Prostate gland (tissue), 2 donors: ENCODE measurements around the gene APPL2. TPM values are rescaled to one million over a fixed set of nuclear protein-coding genes. Genes with fewer than 3 reads are reported as not detected.

Experiments used
- DNase-seq: peaks from one replicate; pipeline ENCODE4 v3.0.0-alpha.2; 2019; ENCODE audit warnings: low spot score
- H3K27ac ChIP-seq, 2 donors: fragments of 200-600 bp; sonication (generic); 2 replicates each; pipeline ENCODE4 v1.5.1; 2017 to 2019
- H3K27me3 ChIP-seq: fragments of 200-600 bp; sonication (generic); replicated peaks from 2 replicates; pipeline ENCODE4 v1.5.1; 2019; ENCODE audit not compliant: insufficient read depth
- H3K36me3 ChIP-seq, 2 donors: fragments of 200-600 bp; sonication (generic); 1 replicate in 1 of 2; 2 replicates in 1 of 2; pipeline versions ENCODE4 v1.5.1 to v1.8.1; 2017 to 2019
- H3K4me1 ChIP-seq: fragments of 200-600 bp; sonication (generic); replicated peaks from 2 replicates; pipeline ENCODE4 v1.5.1; 2019
- H3K4me3 ChIP-seq, 2 donors: fragments of 200-600 bp; sonication (generic); 2 replicates each; pipeline ENCODE4 v1.5.1; 2017 to 2019
- H3K9me3 ChIP-seq: fragments of 200-600 bp; sonication (generic); 2 replicates; pipeline ENCODE4 v1.5.1; 2017
- POLR2A ChIP-seq: fragments of 450-650 bp; IDR thresholded peaks from one replicate; pipeline ENCODE4 v1.6.1; 2016; ENCODE audit warnings: antibody characterized with exemption, mild to moderate bottlenecking
- POLR2AphosphoS5 ChIP-seq: sonication (generic); formaldehyde crosslinking; IDR thresholded peaks from one replicate; pipeline ENCODE4 v1.6.1; 2017; ENCODE audit warnings: antibody characterized with exemption
- WGBS: methylation state at CpG from one replicate; pipeline ENCODE4 v1.1.5; 2018; 5-methylcytosine and 5-hydroxymethylcytosine counted together
- intact Hi-C: fragments of 100-400 bp; cut with DNase I; formaldehyde crosslinking; loops from one replicate; pipeline ENCODE4 v1.14.2; 2022
- total RNA-seq, 2 donors: library from RNA; depleted of rRNA; stranded (reverse); fragments of >200 nt; gene quantifications; one replicate each; pipeline ENCODE4 v1.1.0, GENCODE V29; 2016
- TF ChIP-seq, protein P1 (sequence below), 4 experiments: fragments of 200-600 bp in 2 of 4; fragments of 450-650 bp in 2 of 4; sonication (generic) in 2 of 4; IDR thresholded peaks; 1 replicate in 3 of 4; 2 replicates in 1 of 4; pipeline ENCODE4 v1.5.1; 2016 to 2019; ENCODE audit warnings: antibody characterized with exemption in 4 of 4, mild to moderate bottlenecking in 2 of 4, moderate library complexity in 2 of 4

APPL2 gene
- total RNA-seq, 2 donors from 2014 or later: 72.0 to 110 TPM

DNA sequence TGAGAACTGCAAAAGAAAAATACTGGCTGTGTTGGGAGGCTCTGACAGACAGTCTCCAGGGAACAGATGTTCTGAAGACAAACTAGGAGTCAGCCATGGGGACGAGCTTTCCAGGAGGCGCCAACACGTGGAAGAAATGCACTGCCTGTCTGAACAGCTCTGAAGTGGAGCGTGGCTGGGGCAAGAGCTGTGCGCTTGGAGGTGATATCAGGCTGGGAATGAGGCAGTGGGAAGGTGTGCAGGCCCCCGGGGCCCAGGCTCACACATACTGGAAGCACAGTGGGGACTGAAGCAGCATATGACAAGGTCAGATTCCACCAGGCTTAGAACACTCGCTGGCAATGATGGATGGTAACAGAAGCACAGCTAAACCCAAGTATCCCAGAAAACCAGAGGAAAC, 17.5 kb downstream of the APPL2 start:
- Histone ChIP-seq H3K9me3 (no peaks in the 10 kb centered on the region), H3K4me3 (no peak overlapping the region), H3K36me3 (no peaks in the 10 kb centered on the region), H3K27ac (peak overlapping the region in 1 of 2 donors; percentile 90), H3K4me1 (peaks cover 50% of the 10 kb centered on the region), H3K27me3 (no peaks in the 10 kb centered on the region)
- WGBS: 71% methylated on average over 7 of the region's 7 CpGs
- no peak for TF ChIP-seq POLR2AphosphoS5
- TF ChIP-seq, protein P1, sequence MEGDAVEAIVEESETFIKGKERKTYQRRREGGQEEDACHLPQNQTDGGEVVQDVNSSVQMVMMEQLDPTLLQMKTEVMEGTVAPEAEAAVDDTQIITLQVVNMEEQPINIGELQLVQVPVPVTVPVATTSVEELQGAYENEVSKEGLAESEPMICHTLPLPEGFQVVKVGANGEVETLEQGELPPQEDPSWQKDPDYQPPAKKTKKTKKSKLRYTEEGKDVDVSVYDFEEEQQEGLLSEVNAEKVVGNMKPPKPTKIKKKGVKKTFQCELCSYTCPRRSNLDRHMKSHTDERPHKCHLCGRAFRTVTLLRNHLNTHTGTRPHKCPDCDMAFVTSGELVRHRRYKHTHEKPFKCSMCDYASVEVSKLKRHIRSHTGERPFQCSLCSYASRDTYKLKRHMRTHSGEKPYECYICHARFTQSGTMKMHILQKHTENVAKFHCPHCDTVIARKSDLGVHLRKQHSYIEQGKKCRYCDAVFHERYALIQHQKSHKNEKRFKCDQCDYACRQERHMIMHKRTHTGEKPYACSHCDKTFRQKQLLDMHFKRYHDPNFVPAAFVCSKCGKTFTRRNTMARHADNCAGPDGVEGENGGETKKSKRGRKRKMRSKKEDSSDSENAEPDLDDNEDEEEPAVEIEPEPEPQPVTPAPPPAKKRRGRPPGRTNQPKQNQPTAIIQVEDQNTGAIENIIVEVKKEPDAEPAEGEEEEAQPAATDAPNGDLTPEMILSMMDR (IDR thresholded peaks at IDR 0.05): no peak
- no peak for TF ChIP-seq POLR2A
- intact Hi-C loops: no loop called here
- no peak for DNase-seq

DNA sequence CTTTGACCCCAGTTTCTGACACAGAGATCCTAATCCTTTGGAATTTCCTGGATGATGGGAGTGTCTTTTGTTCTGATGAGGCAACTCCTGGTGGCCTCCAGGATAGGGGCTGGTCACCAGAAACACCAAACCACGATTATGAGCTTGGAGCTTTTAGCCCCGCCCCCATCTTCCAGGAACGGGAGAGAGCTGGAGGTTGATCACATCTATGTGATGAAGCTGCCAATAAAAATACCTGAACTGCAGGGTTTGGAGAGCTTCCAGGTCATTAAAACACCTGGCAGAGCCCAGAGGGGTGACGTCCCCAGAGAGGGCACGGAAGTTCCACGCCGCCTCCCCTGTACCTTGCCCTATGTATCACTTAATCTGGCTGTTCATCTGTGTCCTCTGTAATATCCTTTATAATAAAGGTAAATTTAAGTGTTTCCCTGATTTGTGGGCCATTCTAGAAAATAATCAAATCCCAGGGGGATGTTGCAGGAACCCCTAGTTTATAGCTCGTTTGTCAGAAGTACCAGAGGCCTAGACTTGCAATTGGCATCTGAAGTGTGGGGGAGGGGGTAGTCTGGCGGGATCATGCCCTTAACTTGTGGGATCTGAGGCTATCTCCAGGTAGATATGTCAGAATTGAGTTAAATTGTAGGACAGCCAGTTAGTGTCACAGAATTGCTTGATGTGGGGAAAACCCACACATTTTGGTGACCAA, 21.2 kb downstream of the APPL2 start:
- H3K36me3 ChIP-seq: no peaks in the 10 kb centered on the region

DNA sequence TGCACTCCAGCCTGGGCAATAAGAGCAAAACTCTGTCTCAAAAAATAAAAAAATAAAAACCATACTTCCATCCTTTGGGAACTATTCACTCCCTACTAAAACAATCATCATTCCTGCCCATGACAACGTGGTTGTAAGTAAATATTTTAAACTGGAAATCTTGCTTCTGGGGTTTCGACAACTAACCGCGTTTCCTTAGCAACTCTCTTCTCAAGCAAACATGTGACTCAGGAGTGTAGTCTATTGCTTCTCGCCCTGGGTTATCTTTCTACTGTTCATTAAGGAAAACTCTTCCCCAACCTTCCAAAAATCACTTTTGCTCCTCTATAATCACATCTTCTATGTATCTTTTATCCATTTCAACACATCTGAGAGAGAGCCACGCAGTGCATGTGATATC, 21.8 kb downstream of the APPL2 start:
- no peaks in the 10 kb centered on the region for H3K9me3 ChIP-seq
- H3K36me3 ChIP-seq: no peaks in the 10 kb centered on the region
- intact Hi-C loops: no loop called here
- 66% methylated on average over 6 of the region's 6 CpGs for WGBS
- H3K4me1 ChIP-seq: peaks cover 15% of the 10 kb centered on the region
- TF ChIP-seq, protein P1 (IDR thresholded peaks at IDR 0.05): no peak
- TF ChIP-seq POLR2A: no peak
- TF ChIP-seq POLR2AphosphoS5: no peak
- no peak overlapping the region for H3K4me3 ChIP-seq
- H3K27me3 ChIP-seq: no peaks in the 10 kb centered on the region
- peak overlapping the region; percentile 83 to 90 for H3K27ac ChIP-seq
- peak; percentile 22 for DNase-seq

More for the DNA sequence above, 21.2 kb downstream of the APPL2 start:
- DNase-seq: peak; percentile 85
- Histone ChIP-seq H3K27me3 (no peaks in the 10 kb centered on the region), H3K9me3 (no peaks in the 10 kb centered on the region), H3K4me3 (no peak overlapping the region), H3K27ac (peak overlapping the region; percentile 83 to 90), H3K4me1 (peaks cover 22% of the 10 kb centered on the region)
- WGBS: 33% methylated on average over 9 of the region's 9 CpGs
- TF ChIP-seq POLR2A: no peak
- TF ChIP-seq POLR2AphosphoS5: peak; percentile 77
- TF ChIP-seq, protein P1 (IDR thresholded peaks at IDR 0.05): no peak
- intact Hi-C loops: no loop called here

DNA sequence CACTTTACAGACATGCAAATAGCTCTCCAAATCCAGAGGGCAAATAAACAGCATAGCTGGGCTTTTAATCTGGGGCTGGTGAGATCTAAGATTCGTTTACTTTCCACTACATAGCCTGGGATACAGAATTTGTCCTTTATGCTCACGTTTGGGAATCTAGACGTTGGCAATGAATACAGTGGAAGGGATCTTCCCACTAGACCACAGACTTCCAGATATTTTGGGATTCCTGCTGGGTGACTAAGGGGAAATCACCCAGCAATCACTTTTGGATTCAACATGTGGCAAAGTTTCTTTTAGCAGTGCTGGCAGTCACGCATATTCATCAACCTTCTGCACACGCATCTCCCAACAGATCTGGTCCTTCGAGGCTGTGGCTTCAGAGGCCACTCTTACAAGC, 23.5 kb downstream of the APPL2 start:
- H3K36me3 ChIP-seq: peaks cover 0 to 4% of the 10 kb centered on the region in 2 donors
- peak overlapping the region in 1 of 2 donors; percentile 90 for H3K27ac ChIP-seq
- no peaks in the 10 kb centered on the region for H3K9me3 ChIP-seq
- WGBS: 80% methylated on average over 6 of the region's 6 CpGs
- H3K4me3 ChIP-seq: no peak overlapping the region
- peaks cover 5% of the 10 kb centered on the region for H3K4me1 ChIP-seq
- intact Hi-C loops: no loop called here
- DNase-seq: no peak
- H3K27me3 ChIP-seq: no peaks in the 10 kb centered on the region
- no peak for TF ChIP-seq POLR2A
- TF ChIP-seq, protein P1 (IDR thresholded peaks at IDR 0.05): no peak
- TF ChIP-seq POLR2AphosphoS5: no peak

DNA sequence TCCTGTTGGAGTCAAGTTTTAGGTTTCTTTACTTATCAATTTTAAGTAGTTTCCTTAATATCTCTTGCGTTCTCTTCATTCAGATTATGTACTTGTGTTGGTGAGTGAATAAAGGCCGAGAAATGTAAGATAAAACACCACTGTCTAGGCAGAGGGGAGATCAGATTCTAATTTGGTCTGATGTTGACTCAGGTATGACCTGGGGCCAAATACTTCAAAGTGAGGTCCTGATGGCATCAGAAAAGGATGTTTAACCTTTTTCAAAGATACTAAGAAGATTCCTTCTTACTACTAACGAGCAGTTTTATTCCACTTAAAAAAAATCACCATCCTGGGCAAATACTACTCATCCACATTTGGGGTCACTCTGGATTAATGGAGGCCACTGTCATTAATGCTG, 26.9 kb downstream of the APPL2 start:
- Histone ChIP-seq H3K27ac (peak overlapping the region in 1 of 2 donors; percentile 90), H3K27me3 (no peaks in the 10 kb centered on the region), H3K4me1 (peaks cover 8% of the 10 kb centered on the region), H3K9me3 (no peaks in the 10 kb centered on the region), H3K4me3 (no peak overlapping the region), H3K36me3 (peaks cover 4 to 6% of the 10 kb centered on the region in 2 donors)
- intact Hi-C loops: no loop called here
- TF ChIP-seq, protein P1 (IDR thresholded peaks at IDR 0.05): no peak
- TF ChIP-seq POLR2AphosphoS5: no peak
- TF ChIP-seq POLR2A: no peak
- no peak for DNase-seq
- 76% methylated on average over 3 of the region's 3 CpGs for WGBS
